ENCODE data around the gene ASTL. TPM values are rescaled to one million over a fixed set of nuclear protein-coding genes. Genes with fewer than 3 reads are reported as not detected.

The ASTL gene
- total RNA-seq, 4 donors from 2014 or later: 0.87 to 1.7 TPM; not detected in 2

DNA sequence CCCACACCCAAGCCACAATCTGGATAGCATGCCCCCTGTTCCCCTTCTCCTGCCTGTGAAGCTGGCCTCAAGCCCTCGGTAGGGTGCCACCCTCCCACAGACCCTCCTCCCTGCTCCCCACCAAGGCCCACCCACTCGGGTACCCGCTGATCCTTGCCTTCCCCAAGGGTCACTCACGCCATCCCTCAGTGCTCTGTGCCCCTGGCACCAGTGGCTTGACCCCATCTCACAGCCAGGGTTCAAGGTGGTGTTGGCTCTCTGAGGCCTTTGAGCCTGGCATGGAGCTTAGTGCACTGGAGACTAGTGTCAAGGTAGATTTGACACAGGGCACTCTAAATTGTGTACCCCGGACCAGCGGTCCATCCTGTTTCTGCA lies 33.8 kb downstream of the ASTL start:
- WGBS: 86% methylated on average over 5 of the region's 6 CpGs
- Histone ChIP-seq H3K4me3 (no peak overlapping the region), H3K4me1 (no peaks in the 10 kb centered on the region), H3K9me3 (peaks cover 7% of the 10 kb centered on the region), H3K27ac (no peak overlapping the region), H3K27me3 (peaks cover 3% of the 10 kb centered on the region), H3K36me3 (no peaks in the 10 kb centered on the region)
- TF ChIP-seq POLR2A (IDR thresholded peaks at IDR 0.05) (no peak), POLR2AphosphoS5 (IDR thresholded peaks at IDR 0.05) (no peak), EP300 (IDR thresholded peaks at IDR 0.05) (no peak)
- TF ChIP-seq, protein P1, sequence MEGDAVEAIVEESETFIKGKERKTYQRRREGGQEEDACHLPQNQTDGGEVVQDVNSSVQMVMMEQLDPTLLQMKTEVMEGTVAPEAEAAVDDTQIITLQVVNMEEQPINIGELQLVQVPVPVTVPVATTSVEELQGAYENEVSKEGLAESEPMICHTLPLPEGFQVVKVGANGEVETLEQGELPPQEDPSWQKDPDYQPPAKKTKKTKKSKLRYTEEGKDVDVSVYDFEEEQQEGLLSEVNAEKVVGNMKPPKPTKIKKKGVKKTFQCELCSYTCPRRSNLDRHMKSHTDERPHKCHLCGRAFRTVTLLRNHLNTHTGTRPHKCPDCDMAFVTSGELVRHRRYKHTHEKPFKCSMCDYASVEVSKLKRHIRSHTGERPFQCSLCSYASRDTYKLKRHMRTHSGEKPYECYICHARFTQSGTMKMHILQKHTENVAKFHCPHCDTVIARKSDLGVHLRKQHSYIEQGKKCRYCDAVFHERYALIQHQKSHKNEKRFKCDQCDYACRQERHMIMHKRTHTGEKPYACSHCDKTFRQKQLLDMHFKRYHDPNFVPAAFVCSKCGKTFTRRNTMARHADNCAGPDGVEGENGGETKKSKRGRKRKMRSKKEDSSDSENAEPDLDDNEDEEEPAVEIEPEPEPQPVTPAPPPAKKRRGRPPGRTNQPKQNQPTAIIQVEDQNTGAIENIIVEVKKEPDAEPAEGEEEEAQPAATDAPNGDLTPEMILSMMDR (IDR thresholded peaks at IDR 0.05): no peak
- peak; percentile 49 to 70 for DNase-seq (ENCODE audit: low spot score in 2 of 2)

GRCh38 chr2:96103761-96104486 lies 34.4 kb downstream of the ASTL start:
- peak; percentile 14 to 44 for DNase-seq (ENCODE audit: low spot score in 2 of 2)
- no peak overlapping the region for H3K4me3 ChIP-seq
- WGBS: 42% methylated on average over 6 of the region's 6 CpGs
- H3K27me3 ChIP-seq: peaks cover 3% of the 10 kb centered on the region
- no peaks in the 10 kb centered on the region for H3K4me1 ChIP-seq
- TF ChIP-seq POLR2AphosphoS5 (IDR thresholded peaks at IDR 0.05) (no peak), POLR2A (IDR thresholded peaks at IDR 0.05) (no peak), EP300 (IDR thresholded peaks at IDR 0.05) (no peak)
- TF ChIP-seq, protein P1 (IDR thresholded peaks at IDR 0.05): no peak
- H3K36me3 ChIP-seq: no peaks in the 10 kb centered on the region
- no peak overlapping the region for H3K27ac ChIP-seq
- H3K9me3 ChIP-seq: peaks cover 7% of the 10 kb centered on the region

DNA sequence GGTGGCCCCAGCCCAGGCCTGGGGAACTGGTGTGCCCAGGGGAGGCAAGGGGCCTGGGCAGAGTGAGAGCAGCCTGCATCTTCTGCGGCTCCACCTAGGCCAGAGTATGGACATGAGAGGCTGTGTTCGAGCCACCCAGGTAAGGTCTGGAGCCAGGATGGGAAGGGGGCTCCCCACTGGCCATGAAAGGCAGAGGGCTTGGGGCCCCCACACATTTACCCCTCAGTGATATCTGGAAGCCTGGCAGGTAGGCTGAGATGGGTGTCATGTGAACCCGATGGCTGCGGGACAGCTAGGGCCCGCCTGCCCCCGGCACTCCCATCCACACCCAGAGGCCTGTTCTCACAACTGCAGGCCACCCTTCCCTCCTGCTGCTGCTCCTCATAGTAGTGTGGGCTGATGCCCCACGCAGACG lies 35.1 kb downstream of the ASTL start:
- 88% methylated on average over 8 of the region's 8 CpGs for WGBS

DNA sequence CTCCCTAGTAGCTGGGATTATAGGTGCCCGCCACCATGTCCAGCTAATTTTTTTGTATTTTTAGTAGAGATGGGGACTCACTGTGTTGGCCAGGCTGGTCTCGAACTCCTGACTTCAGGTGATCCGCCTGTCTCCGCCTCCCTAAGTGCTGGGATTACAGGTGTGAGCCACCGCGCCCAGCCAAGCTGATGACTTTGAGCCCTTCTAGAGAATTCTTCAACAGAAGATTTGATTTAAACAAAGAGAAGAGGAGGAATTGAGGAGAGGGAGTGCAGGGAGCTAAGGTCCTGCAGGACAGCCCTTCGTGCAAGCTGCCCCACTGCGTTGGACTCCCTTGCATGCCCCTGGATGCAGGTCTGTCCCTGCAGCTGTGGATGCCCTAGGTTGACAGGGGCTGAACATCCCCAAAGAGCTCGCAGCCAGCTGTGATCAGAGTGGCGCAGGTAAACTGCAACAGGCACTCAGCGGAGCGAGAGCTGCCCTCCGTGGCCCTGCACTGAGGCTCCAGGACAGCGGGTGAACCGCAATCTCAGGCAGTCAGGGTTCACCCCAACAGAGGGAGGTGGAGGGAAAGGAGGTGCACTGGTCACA lies 35.6 kb downstream of the ASTL start:
- peak; percentile 46 to 55 for DNase-seq (ENCODE audit: low spot score in 2 of 2)

More for the DNA sequence above, 35.1 kb downstream of the ASTL start:
- H3K4me1 ChIP-seq: no peaks in the 10 kb centered on the region
- H3K36me3 ChIP-seq: no peaks in the 10 kb centered on the region
- H3K27me3 ChIP-seq: peaks cover 3% of the 10 kb centered on the region
- H3K27ac ChIP-seq: no peak overlapping the region
- peak; percentile 45 to 65 for DNase-seq (ENCODE audit: low spot score in 2 of 2)
- H3K4me3 ChIP-seq: no peak overlapping the region
- TF ChIP-seq POLR2AphosphoS5 (IDR thresholded peaks at IDR 0.05) (no peak), EP300 (IDR thresholded peaks at IDR 0.05) (no peak), POLR2A (IDR thresholded peaks at IDR 0.05) (no peak)
- TF ChIP-seq, protein P1 (IDR thresholded peaks at IDR 0.05): no peak
- H3K9me3 ChIP-seq: peaks cover 7% of the 10 kb centered on the region

DNA sequence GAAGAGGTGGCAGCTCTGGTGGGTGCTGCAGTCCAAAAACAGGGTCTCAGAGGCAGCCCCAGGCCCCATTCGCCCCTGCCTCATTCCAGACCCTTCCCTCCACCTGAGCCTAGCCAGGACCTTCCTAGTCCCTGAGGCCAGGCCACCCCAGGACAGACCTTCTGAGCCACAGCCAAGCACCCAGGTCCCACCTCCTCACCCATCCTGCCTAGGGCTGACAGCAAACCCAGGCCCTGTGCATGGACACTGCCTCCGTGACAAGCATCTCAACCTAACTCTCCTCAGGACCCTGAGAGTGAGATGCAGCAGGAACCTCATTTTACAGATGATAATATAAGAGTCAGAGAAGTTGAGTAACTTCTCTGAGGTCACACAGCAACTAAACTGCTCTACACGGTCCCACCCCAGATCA lies 37.4 kb downstream of the ASTL start:
- Histone ChIP-seq H3K4me1 (no peaks in the 10 kb centered on the region), H3K27ac (no peak overlapping the region), H3K4me3 (no peak overlapping the region), H3K9me3 (peaks cover 7% of the 10 kb centered on the region), H3K27me3 (no peaks in the 10 kb centered on the region), H3K36me3 (no peaks in the 10 kb centered on the region)
- peak in 1 of 2 donors; percentile 37 for DNase-seq (ENCODE audit: low spot score in 2 of 2)
- TF ChIP-seq, protein P1 (IDR thresholded peaks at IDR 0.05): no peak
- TF ChIP-seq EP300 (IDR thresholded peaks at IDR 0.05): no peak
- TF ChIP-seq POLR2A (IDR thresholded peaks at IDR 0.05): no peak
- TF ChIP-seq POLR2AphosphoS5 (IDR thresholded peaks at IDR 0.05): no peak
- 81% methylated on average over 1 of the region's 3 CpGs for WGBS

More for the DNA sequence above, 35.6 kb downstream of the ASTL start:
- peaks cover 7% of the 10 kb centered on the region for H3K9me3 ChIP-seq
- no peak overlapping the region for H3K4me3 ChIP-seq
- no peaks in the 10 kb centered on the region for H3K4me1 ChIP-seq
- no peak for TF ChIP-seq EP300 (IDR thresholded peaks at IDR 0.05)
- TF ChIP-seq, protein P1 (IDR thresholded peaks at IDR 0.05): no peak
- TF ChIP-seq POLR2A (IDR thresholded peaks at IDR 0.05): no peak
- no peak for TF ChIP-seq POLR2AphosphoS5 (IDR thresholded peaks at IDR 0.05)
- WGBS: 95% methylated on average over 15 of the region's 15 CpGs
- H3K27ac ChIP-seq: no peak overlapping the region
- H3K27me3 ChIP-seq: no peaks in the 10 kb centered on the region
- no peaks in the 10 kb centered on the region for H3K36me3 ChIP-seq
